Stimulated activated CD8-positive, alpha-beta memory T cell treated with anti-CD3 and anti-CD28 coated beads, Interleukin-7, amount 100 ng/mL, for 24 hours (primary cell): Measurements from ENCODE around the gene LAP3.
"Not testable (repeated sequence)": the region's sequence is repeated elsewhere in the genome, so short reads cannot be mapped to it uniquely, and the experiment has no call there.

Experiments used
- DNase-seq: peaks from one replicate; pipeline ENCODE4 v3.0.0-alpha.2; 2020; ENCODE audit warnings: low read depth

LAP3 gene

GRCh38 chr4:17576932-17577664 is at the start of gene LAP3:
TSS of gene LAP3 (plus strand) at chr4:17577198. CDS start at chr4:17577466, 268 bp downstream.
- peak; percentile 99 for DNase-seq

DNA sequence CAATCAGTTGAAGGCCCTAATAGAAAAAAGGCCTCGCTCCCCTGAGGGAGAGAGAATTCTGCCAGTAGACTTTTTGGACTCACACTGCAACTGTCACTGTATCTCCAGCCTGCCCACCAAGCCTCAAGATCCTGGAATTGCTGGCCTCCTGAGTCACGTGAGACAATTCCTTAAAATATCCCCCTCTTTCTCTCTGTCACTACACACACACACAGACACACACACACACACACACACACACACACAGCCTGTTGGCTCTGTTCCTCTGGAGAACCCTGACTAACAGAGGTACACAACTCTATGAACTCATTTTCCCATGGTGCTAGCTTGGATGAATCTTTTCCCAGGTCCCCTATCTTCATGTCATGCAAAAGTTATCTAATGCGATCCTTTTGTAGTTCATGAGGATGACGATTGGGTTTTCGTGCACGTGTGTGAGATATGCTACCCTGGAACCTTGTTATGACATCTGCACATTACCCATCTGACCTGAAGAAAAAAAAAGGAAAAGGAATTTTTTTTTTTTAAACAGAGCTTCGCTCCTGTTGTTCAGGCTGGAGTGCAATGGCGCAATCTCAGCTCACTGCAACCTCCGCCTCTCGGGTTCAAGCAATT is 48.3 kb upstream of the LAP3 start:
- no peak for DNase-seq

DNA sequence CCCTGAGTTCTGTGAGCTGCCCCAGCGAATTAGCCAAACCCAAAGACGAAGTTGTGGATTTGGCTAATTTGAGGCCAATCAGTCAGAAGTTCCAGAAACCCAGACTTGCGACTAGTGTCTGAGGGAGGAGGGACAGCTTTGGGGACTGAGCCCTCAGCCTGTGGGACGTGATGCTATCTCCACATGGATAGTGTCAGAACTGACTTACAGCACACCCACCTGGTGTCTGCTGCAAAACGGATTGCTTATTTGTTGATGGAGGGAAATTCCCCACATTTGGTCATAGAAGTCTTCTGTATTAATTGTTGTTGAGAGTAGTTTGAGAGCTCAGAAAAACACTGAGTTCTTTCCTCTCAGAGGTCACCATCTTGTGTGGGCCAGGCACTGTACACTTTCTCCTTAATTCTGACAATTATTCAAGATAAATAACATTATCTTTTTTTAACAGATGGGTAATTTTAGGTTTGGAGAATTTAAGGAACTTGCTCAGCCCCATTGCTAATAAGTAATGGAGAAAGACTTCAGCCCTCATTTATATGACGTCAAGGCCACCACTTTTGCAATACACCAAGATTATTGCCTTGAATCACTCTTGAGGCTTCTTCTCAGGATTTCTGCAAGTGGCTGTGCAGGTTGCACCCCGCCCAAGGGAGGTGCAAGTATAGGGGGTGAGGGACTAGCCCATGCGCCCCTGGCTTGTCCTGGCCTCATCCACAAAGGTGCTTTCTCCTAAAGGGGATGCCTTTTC is 45.3 kb upstream of the LAP3 start:
- DNase-seq, result no peak

- no peak for DNase-seq
Observed at GRCh38 chr4:17534705-17535104, 42.3 kb upstream of the LAP3 start.

GRCh38 chr4:17535242-17535641 is 41.8 kb upstream of the LAP3 start:
- DNase-seq, result no peak

DNA sequence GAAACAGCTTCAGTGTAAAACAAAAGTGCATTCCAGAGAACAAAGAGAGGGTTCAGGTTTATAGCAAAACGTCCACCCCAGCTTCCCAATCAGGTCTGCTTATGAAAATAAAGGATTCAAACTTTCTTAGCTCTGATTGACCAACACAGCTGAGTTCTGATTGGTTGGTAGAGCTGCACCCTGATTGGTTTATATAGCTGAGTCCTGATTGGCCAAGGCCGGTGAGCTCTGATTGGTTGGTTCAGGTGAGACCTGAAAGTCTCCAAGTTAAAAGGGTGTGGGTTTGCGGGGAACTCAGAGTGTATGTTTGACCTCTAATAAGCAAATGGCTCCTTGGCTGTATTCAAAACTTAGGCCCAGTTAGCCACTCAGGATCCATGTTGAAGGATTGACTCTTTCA is 41.1 kb upstream of the LAP3 start:
- no peak for DNase-seq

DNA sequence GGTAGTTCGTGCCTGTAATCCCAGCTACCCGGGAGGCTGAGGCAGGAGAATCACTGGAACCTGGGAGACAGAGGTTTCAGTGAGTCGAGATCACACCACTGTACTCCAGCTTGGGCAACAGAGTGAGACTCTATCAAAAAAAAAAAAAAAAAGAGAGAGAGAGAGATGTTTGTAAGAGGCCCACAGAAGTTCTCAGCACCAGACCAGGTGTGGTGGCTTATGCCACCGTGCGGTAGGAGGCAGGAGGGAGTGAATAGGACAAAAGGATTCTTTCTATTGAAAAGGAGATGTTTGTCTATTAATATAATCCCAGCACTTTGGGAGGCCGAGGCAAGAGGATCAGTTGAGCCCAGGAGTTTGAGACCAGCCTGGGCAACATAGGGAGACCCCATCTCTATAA is 39.9 kb upstream of the LAP3 start:
- DNase-seq, result not testable (repeated sequence)

GRCh38 chr4:17544205-17544604 is 32.8 kb upstream of the LAP3 start:
- no peak for DNase-seq

- no peak for DNase-seq
Observed at GRCh38 chr4:17544831-17545234, 32.2 kb upstream of the LAP3 start.

GRCh38 chr4:17545374-17546140 is 31.4 kb upstream of the LAP3 start:
- no peak for DNase-seq

GRCh38 chr4:17546222-17546621 is 30.8 kb upstream of the LAP3 start:
- DNase-seq, result no peak

DNA sequence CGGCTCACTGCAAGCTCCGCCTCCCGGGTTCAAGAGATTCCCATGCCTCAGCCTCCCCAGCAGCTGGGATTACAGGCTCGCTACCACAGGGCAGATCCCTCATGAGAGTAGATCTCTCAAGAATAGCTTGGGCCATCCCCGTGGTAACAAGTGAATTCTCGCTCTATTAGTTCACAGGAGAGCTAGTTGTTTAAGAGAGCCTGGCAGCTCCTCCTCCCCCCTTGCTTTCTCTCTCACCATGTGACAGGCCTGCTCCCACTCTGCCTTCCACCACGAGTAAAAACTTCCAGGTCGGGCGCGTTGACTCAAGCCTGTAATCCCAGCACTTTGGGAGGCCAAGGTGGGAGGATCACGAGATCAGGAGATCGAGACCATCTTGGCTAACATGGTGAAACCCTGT is 30.3 kb upstream of the LAP3 start:
- no peak for DNase-seq

DNA sequence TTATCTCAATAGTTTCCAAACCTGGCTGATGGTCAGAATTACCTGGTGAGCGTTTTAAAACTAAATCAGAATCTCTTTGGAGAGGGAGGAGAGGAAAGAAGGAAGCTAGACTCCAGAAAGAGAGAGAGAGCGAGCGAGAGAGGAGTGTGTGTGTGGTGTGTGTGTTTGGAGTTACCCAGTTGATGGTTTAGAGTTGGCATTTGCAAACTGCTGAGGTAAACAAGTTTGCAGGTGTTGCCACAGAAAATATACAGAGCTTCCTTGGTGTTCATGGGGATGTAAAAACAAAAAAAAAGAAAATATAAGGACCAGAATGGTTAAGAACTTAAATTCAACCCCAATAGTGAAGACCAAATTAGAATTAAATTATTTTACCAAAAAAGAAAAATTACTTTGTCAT is 26.4 kb upstream of the LAP3 start:
- DNase-seq, result no peak

DNA sequence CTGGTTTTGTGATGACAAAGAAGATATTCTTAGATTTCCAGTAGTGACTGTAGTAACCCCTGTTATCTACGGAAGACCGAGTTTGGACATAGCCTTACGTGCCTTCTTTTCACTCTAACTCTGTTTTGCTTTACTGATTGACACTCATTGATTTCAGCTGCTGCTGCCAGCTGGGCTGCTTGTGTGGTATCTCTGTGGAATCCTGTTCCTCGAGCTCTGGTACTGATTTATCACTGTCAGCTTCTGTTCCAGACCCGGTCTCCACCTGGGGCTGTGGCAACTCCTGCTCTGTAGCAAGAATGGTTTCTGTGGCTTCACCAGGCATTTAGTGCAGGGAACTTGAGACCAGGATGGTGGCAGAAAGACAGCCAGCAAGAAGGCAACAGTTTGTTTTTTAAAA is 24.6 kb upstream of the LAP3 start:
- no peak for DNase-seq

GRCh38 chr4:17554568-17554967 is 22.4 kb upstream of the LAP3 start:
- no peak for DNase-seq

DNA sequence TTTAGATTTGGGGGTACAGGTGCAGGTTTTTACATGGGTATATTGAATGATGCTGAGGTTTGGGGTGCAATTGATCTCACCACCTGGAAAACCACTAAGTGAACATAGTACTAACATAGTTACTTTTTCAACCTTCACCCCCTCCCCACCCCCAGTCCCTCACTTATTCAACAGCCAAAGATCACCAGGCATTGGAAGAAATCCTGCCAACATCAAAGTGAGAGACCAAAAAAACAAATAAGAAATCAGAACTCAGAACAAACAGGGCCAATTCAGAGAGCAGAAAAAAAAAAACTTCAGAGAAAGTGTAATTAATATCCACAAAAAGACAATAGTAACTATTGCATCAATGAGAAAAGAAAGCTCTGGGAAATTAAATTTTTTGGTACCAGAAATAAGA is 20.5 kb upstream of the LAP3 start:
- no peak for DNase-seq

DNA sequence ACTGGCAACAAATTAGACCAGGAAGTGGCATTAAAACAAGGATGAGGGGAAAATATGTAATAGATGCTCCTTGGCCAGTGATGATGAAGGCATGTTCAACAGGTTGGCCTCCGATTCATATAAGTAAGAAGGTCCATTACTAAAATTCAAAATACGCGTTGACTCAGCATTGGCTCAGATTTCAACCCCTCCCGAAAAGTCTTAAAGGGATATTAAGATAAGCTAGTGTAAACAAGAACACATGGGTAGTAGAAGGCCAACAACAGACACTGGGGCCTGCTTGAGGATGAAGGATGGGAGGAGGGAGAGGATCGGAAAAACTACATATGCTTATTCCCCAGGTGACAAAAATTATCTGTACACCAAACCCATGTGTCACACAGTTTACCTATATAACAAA is 19.1 kb upstream of the LAP3 start:
- no peak for DNase-seq

GRCh38 chr4:17558941-17559708 is 17.9 kb upstream of the LAP3 start:
- DNase-seq, result no peak

GRCh38 chr4:17559709-17560048 is 17.3 kb upstream of the LAP3 start:
- no peak for DNase-seq

GRCh38 chr4:17560065-17560673 is 16.8 kb upstream of the LAP3 start:
- DNase-seq, result no peak

GRCh38 chr4:17561195-17561909 is 15.6 kb upstream of the LAP3 start:
- no peak for DNase-seq
